NT2/D1 (cell line): Measurements from ENCODE around the gene VARS1.
"Not testable (repeated sequence)": the region's sequence is repeated elsewhere in the genome, so short reads cannot be mapped to it uniquely, and the experiment has no call there.

Experiments used
- YY1 ChIP-seq: IDR thresholded peaks from 2 replicates; pipeline ENCODE4 v1.6.1; 2011; ENCODE audit not compliant: insufficient read length, insufficient read depth
- ZNF274 ChIP-seq: IDR thresholded peaks from 2 replicates; pipeline ENCODE4 v1.6.1; 2011; ENCODE audit warnings: mild to moderate bottlenecking, low read depth, low read length

DNA sequence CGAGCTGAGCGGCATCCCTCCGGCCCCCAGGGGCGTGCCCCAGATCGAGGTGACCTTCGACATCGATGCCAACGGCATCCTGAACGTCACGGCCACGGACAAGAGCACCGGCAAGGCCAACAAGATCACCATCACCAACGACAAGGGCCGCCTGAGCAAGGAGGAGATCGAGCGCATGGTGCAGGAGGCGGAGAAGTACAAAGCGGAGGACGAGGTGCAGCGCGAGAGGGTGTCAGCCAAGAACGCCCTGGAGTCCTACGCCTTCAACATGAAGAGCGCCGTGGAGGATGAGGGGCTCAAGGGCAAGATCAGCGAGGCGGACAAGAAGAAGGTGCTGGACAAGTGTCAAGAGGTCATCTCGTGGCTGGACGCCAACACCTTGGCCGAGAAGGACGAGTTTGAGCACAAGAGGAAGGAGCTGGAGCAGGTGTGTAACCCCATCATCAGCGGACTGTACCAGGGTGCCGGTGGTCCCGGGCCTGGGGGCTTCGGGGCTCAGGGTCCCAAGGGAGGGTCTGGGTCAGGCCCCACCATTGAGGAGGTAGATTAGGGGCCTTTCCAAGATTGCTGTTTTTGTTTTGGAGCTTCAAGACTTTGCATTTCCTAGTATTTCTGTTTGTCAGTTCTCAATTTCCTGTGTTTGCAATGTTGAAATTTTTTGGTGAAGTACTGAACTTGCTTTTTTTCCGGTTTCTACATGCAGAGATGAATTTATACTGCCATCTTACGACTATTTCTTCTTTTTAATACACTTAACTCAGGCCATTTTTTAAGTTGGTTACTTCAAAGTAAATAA, 21.8 kb upstream of the VARS1 start:
- not testable (repeated sequence) for TF ChIP-seq YY1, ZNF274
